ENCODE results near the gene TCP11L2. TPM values are rescaled to one million over a fixed set of nuclear protein-coding genes. Genes with fewer than 3 reads are reported as not detected.

The TCP11L2 gene
- total and polyA plus RNA-seq, 2 of the 13 experiments (the other 11 are each of a cell fraction or from before 2014, with no cell fraction given) = 4.6 to 24.1 TPM

GRCh38 chr12:106310687-106311086 lies 8.2 kb downstream of the TCP11L2 start:
- ChIA-PET CTCF (ENCODE audit: low intra/inter-chr PET ratio, low total read pairs) (no interaction called here), POLR2A (interaction anchor here (1.3 kb wide), 1 partner anchor 47 kb away, joined by 4 read pairs; the partner anchor contains the start of gene POLR3B)
- 88% methylated on average over 5 of the region's 5 CpGs for WGBS (ENCODE audit: low lambda C conversion rate)
- in situ Hi-C loops (cut with HindIII; ENCODE audit: extremely low pct_ligation_motif_present, low pct_unique_long_range_greater_than_20kb) = no loop called here
- Histone ChIP-seq H3K79me2 (ENCODE audit: insufficient read depth, low read length) (no peaks in the 10 kb centered on the region), H3K27ac (ENCODE audit: extremely low read length, insufficient read depth, low read length) (no peak overlapping the region), H3K27me3 (ENCODE audit: control insufficient read depth in 1 of 2, insufficient read depth in 2 of 2, low read length in 2 of 2) (no peaks in the 10 kb centered on the region), H3K9me3 (ENCODE audit: low read length) (no peaks in the 10 kb centered on the region), H3K9ac (ENCODE audit: insufficient read depth, low read depth, low read length) (no peak overlapping the region), H4K20me1 (ENCODE audit: insufficient read depth, low read length) (no peaks in the 10 kb centered on the region), H2AFZ (ENCODE audit: low read length) (no peak overlapping the region), H3K4me2 (ENCODE audit: low read depth, low read length) (no peak overlapping the region), H3K36me3 (replicated peaks in 1 of 2; ENCODE audit: control insufficient read depth in 1 of 2, insufficient read depth in 2 of 2, low read length in 2 of 2) (no peaks in the 10 kb centered on the region), H3K4me3 (replicated peaks in 1 of 3; ENCODE audit: insufficient read depth in 1 of 3, low read depth in 2 of 3, low read length in 3 of 3) (no peak overlapping the region), H3K4me1 (ENCODE audit: insufficient read depth, low read length) (peaks cover 43% of the 10 kb centered on the region)
- no TSS peak for BruUV-seq (replicated peaks)
- intact Hi-C loops (cut with micrococcal nuclease; ENCODE audit: unreplicated experiment) = no loop called here
- no peak for DNase-seq (ENCODE audit: low spot score)
- no peak for ATAC-seq
- FAIRE-seq = no peak
- TF ChIP-seq ZFP91 (CRISPR knock-in tag; IDR thresholded peaks at IDR 0.05; ENCODE audit: borderline replicate concordance) = no peak
- no peak for TF ChIP-seq ADNP (CRISPR knock-in tag; IDR thresholded peaks at IDR 0.05)

- Histone ChIP-seq H3K4me3 (replicated peaks in 1 of 3; ENCODE audit: insufficient read depth in 1 of 3, low read depth in 2 of 3, low read length in 3 of 3) (no peak overlapping the region), H3K4me1 (ENCODE audit: insufficient read depth, low read length) (peaks cover 39% of the 10 kb centered on the region), H3K79me2 (ENCODE audit: insufficient read depth, low read length) (no peaks in the 10 kb centered on the region), H3K9ac (ENCODE audit: insufficient read depth, low read depth, low read length) (no peak overlapping the region), H3K9me3 (ENCODE audit: low read length) (no peaks in the 10 kb centered on the region), H2AFZ (ENCODE audit: low read length) (no peak overlapping the region), H3K27ac (ENCODE audit: extremely low read length, insufficient read depth, low read length) (no peak overlapping the region), H3K36me3 (replicated peaks in 1 of 2; ENCODE audit: control insufficient read depth in 1 of 2, insufficient read depth in 2 of 2, low read length in 2 of 2) (no peaks in the 10 kb centered on the region), H3K4me2 (ENCODE audit: low read depth, low read length) (no peak overlapping the region), H3K27me3 (ENCODE audit: control insufficient read depth in 1 of 2, insufficient read depth in 2 of 2, low read length in 2 of 2) (no peaks in the 10 kb centered on the region), H4K20me1 (ENCODE audit: insufficient read depth, low read length) (no peaks in the 10 kb centered on the region)
- 89% methylated on average over 7 of the region's 8 CpGs for WGBS (ENCODE audit: low lambda C conversion rate)
- POLR2A ChIA-PET = interaction anchor here (1.3 kb wide), 1 partner anchor 46 kb away, joined by 4 read pairs; the partner anchor contains the start of gene POLR3B
- FAIRE-seq (no peak), ATAC-seq (no peak), DNase-seq (ENCODE audit: low spot score) (no peak)
- CTCF ChIA-PET (ENCODE audit: low intra/inter-chr PET ratio, low total read pairs) = no interaction called here
- TF ChIP-seq, protein P1, sequence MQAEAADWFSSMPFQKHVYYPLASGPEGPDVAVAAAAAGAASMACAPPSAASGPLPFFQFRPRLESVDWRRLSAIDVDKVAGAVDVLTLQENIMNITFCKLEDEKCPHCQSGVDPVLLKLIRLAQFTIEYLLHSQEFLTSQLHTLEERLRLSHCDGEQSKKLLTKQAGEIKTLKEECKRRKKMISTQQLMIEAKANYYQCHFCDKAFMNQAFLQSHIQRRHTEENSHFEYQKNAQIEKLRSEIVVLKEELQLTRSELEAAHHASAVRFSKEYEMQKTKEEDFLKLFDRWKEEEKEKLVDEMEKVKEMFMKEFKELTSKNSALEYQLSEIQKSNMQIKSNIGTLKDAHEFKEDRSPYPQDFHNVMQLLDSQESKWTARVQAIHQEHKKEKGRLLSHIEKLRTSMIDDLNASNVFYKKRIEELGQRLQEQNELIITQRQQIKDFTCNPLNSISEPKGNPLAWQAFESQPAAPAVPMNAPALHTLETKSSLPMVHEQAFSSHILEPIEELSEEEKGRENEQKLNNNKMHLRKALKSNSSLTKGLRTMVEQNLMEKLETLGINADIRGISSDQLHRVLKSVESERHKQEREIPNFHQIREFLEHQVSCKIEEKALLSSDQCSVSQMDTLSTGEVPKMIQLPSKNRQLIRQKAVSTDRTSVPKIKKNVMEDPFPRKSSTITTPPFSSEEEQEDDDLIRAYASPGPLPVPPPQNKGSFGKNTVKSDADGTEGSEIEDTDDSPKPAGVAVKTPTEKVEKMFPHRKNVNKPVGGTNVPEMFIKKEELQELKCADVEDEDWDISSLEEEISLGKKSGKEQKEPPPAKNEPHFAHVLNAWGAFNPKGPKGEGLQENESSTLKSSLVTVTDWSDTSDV (CRISPR knock-in tag; IDR thresholded peaks at IDR 0.05) = no peak
- no peak for TF ChIP-seq ZNF263 (CRISPR knock-in tag; IDR thresholded peaks at IDR 0.05)
- TF ChIP-seq KAT8 (CRISPR knock-in tag; IDR thresholded peaks at IDR 0.05) = no peak
- no peak for TF ChIP-seq KDM2A (CRISPR knock-in tag; IDR thresholded peaks at IDR 0.05; ENCODE audit: borderline replicate concordance, low read depth)
- TF ChIP-seq, protein P2, sequence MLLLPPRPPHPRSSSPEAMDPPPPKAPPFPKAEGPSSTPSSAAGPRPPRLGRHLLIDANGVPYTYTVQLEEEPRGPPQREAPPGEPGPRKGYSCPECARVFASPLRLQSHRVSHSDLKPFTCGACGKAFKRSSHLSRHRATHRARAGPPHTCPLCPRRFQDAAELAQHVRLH (CRISPR knock-in tag; IDR thresholded peaks at IDR 0.05; ENCODE audit: borderline replicate concordance, low read depth) = no peak
- TF ChIP-seq ZNF382 (CRISPR knock-in tag; IDR thresholded peaks at IDR 0.05; ENCODE audit: borderline replicate concordance) = no peak
- no peak for TF ChIP-seq KDM6A (CRISPR knock-in tag; IDR thresholded peaks at IDR 0.05; ENCODE audit: low read depth)
- TF ChIP-seq SUZ12 (IDR thresholded peaks at IDR 0.05; ENCODE audit: low read depth, low read length) = no peak
- in situ Hi-C loops (cut with HindIII; ENCODE audit: extremely low pct_ligation_motif_present, low pct_unique_long_range_greater_than_20kb) = no loop called here
- intact Hi-C loops (cut with micrococcal nuclease; ENCODE audit: unreplicated experiment) = no loop called here
- no TSS peak for BruUV-seq (replicated peaks)
These were observed 8.6 kb downstream of the TCP11L2 start for GRCh38 chr12:106311139-106311538.
